GM10847 (cell line): Measurements from ENCODE around the gene SYT1.

Source experiments
- POLR2A ChIP-seq: IDR thresholded peaks from 2 replicates; pipeline ENCODE4 v1.6.1; 2011; ENCODE audit not compliant: insufficient read length; ENCODE audit errors: extremely low read depth

SYT1 gene

DNA sequence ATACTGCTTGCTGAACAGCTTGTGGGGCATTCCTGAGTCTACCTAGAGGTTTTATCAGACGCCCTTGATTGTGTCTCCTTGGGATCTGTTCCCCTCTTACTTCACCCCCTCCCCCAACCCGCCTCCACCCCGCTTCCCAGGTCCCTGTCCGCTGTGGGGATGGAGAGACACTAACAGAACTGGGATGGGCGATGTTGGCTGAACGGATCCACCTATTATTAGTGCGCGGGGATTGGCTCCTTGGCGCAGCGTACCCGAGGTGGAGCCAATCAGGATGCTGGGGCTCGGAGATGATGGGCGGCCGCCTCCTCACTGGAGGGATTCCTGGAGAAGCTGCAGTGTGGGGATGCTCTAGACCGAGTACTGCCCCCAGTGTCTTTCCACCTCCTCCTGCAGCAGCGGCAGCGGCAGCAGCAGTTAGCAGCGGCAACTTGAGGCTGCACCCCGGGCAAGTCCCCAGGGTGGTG is at the start of gene SYT1:
Gene SYT1 (plus strand): TSS at position 372 of the 467 bp plus-strand sequence.
- TF ChIP-seq POLR2A: no peak

DNA sequence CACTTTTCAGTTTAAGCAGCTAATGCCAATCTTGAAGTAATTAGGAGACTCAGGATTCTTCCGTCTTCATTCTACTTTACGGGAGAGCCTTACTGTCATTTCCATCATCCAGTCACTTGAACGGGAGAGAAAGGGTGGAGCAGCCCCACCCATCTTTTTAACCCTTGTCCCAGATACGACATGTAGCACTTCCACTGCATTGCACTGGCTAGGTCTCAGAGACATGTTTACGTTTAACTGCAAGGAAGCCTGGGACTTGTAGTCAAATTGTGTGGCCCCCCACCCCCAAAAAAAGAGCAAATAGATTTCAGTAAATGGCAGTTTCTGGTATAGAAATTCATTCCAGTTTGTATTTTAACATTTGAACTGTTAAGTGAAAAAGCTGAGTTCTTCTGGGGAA is 46.1 kb upstream of the SYT1 start:
- no peak for TF ChIP-seq POLR2A

DNA sequence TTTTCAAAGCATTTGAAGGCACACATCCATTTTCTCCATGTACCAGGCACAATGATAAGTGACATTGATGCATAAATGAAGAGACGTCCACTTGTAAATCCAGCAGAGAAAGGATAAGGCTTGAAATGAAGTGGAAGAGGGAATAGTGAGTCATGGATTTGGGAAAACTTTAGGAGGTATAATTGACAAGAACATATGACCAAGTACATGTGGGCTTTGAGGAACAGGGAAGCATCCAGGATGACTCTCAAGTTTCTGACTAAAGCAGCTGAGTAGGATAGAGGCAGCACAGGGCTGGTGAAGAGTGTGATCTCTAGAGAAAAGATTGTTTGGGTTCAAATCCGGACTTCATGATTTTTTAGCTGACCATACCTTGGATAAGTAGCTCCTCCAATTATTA is 43.6 kb upstream of the SYT1 start:
- TF ChIP-seq POLR2A: no peak

DNA sequence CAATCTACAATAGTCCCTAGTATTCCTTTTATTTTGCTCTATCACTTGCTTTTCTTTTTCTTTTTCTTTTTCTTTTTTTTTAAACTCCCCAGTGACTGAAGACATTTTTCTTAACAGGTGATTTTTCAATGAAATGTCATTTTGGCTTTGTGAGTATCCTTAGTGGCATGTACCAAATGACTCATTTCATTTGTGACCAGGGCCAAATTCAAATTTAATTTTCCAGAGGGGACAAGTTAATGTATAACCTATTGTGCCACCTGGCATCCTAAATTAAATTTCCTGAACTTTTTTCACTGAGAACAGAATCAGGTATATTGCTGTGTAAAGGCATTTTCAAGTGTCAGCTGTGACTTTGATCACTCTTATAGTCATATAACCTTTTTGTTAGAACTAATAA is 39.7 kb upstream of the SYT1 start:
- no peak for TF ChIP-seq POLR2A

DNA sequence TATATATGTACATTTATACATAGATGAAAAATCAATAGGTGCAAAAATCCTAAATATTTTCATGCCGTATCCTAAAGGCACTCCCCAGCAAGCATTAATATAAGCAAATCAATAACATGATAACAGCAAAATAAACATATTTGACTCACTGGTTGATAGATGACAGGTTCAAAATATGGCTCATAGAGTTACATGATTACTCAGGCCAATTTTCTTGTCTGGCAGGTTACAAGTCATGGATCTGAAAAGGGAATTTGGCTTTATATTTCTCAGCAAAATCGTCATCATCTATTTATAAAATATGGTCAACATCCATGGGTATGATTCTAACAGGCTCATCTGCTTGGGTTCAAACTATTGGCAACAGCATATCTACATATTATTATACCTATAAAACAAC is 34.9 kb upstream of the SYT1 start:
- TF ChIP-seq POLR2A: no peak

DNA sequence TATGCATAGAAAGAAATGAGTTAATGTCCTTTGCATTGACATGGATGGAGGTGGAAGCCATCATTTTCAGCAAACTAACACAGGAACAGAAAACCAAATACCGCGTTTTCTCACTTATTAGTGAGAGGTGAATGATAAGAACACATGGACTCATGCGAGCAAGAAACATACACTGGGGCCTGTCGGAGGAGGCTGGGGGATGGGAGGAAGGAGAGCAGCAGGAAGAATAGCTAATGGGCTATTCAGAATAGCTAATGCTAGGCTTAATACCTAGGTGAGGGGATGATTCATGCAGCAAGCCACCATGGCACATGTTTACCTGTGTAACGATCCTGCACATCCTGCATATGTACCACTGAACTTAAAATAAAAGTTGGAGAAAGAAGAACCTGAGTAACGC is 29.1 kb upstream of the SYT1 start:
- no peak for TF ChIP-seq POLR2A

DNA sequence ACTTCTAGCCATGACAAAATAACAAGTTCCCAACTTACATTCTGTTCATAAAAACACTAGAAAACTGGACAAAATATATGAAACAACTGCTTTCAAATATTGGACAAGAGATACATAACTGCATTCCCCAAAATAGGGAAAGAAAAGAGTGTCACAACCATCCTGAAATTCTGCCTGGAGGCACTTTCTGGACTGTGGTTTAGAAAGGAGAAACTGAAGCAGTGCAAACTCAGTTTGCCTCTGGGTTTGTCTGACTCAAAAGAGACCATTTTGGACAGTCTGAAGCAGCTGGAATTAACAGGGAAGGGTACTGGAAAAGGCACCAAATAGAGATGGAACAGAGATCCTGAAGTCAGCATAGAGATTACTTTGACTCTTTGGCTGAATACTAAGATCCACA is 11.3 kb upstream of the SYT1 start:
- no peak for TF ChIP-seq POLR2A

DNA sequence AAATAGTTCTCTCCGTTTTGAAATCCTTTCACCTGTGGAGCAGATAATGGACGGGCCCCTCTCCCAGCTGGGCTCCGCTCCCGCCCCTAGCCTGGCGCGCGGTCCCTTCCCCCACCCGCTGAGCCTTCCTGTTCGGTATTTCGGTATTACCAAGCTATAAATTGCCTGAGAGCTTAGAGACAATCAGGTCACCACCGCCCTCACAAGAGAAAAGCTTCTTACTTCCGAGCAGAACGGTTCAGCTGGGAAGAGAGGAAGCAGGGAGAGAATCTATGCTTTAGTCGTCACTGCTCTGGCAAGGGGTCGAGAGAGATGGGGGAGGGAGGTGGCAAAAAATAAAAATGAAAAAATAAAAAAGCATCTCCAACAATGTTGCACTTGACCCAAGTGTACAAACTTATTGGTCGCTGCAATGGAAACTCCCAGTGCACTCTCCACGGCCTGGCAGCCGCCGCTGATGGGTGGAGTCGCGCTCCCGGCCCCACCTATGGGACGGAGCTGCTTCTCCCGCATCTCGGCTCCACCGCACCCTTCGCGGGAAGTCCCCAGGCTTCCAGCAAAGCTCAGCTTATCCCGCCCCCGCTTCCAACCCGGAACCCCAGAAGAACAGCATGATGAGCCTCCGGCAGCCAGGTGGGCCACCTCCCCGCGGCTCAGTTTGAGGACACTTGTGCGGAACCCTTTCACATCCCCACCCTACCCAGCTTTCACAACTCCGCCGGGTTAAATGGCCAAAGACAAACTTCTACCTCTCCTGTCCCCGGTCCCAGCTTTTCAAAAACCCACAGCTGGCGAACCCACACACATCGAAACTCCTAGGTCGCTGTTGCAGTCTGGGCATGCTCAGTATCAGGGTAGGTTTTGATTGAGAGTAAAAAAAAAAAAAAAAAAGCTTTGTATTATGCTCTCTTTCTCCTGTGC is 832 bp upstream of the SYT1 start:
- no peak for TF ChIP-seq POLR2A

DNA sequence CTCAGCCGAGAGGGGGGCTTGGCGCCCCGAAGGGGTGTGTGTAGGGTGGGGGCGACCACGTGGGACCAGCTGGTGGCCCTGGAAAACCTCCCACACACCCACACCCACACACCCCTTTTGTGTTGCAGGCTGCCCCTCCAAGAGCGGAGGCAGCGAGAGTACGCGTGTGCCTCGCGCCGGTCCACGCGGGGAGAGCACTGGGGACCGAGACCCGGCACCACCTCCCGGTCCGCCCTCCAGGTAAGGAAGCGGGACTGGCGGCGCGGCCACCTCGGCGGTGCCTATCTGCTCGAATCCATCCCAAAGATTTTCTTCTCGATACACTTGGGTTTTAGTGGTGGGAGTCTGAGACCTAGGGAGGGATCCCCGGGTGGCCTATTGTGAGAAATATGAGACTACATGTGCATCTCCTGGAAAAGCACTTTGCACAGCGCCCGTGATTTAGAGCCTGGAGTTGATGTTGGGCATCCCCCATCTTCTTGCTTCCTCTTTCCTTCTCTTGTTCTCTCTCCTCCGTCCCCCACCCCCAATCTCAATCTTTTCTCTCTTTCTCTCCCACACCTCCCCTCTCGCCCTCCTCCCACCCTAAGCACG is 393 bp downstream of the SYT1 start:
- TF ChIP-seq POLR2A: no peak

DNA sequence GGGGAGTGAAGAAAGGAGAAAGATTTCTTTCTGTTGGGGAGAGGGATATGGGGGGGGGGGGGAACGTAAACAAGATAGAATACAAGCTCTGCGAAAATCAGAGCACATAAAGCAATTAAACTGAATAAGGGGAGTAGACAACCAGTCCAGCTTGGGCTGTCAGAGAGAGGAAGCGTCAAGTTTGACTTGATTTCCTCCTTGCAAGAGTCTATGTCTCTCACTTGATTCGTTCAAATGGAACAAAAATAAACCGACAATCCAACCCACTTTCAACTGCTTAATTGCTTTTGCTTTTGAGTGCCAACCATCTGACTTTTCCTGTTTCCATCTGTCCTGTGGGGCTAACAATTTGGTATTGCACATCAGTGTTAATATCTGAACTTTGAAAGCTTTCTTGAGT is 942 bp downstream of the SYT1 start:
- no peak for TF ChIP-seq POLR2A

DNA sequence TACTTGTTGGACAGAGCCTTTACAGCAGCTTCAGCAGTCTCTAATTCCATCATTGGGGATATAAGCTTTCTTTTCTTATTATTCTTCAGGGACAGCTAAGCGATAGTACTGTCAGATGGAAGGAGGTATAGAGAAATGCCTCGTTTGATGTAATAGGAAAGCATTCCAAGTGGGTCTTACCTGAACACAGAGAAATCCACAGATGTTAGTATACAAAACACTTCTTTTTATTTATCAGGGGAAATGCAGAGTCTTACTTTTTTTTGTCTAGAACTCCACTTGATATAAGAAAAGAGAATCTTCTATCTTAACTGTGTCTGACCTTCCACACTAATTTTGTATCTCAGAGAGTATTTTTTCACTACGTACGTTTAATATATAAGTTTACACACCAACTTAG is 1.9 kb downstream of the SYT1 start:
- TF ChIP-seq POLR2A: no peak

DNA sequence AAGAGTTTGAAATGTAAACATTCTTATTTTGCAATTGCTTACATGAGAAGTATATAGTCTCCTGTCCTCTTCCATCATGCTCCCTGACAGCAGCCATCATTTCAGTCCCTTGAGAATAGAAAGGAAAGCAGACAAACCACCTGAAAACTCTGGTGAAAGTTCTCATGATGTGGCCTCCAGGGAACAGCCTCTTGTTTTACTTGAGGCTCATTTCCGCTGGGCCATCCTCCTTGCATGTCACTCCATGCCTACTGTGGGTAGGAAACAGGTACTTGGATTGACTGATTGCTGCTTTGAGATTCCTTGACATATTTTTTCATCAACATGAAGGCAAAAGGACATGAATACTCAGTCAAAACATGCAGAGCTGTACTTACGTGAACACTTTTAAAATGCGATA is 6.0 kb downstream of the SYT1 start:
- no peak for TF ChIP-seq POLR2A

DNA sequence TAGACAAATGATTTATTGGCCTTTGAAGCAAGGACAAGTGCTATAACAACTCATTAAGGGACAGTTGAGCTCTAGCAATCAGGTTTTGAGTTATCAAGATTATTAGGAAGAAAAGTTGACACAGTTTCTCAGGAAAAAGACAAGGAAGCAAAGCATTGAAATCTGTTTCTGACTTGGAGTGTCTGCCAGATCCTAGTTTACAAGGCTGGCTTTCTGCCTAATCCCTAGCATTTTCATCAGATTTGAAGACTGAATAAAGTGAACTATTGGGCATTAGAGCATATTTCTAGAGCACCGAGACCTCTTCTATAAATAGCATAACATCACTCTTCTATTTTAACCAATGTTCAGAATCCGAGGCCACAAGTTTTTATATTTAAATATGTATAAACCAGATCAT is 7.0 kb downstream of the SYT1 start:
- TF ChIP-seq POLR2A: no peak

DNA sequence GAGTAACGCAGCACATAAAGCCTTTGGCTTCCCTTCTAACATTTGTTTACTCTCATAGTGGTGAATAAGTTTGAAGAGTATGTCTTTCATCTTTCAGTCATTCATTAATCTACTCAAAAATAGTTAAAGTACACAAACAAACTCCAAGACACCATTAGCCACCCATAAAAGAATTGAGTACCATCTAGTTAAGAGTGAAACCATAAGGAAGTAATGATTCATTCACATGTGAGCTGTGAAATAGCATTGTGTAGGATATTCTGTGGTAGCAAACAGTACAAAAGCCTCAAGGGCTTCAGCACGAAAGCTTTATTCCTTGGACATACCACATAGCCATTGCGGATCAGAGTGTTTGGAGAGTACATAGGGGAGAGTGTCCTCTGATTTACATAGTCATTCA is 13.9 kb downstream of the SYT1 start:
- TF ChIP-seq POLR2A: no peak

DNA sequence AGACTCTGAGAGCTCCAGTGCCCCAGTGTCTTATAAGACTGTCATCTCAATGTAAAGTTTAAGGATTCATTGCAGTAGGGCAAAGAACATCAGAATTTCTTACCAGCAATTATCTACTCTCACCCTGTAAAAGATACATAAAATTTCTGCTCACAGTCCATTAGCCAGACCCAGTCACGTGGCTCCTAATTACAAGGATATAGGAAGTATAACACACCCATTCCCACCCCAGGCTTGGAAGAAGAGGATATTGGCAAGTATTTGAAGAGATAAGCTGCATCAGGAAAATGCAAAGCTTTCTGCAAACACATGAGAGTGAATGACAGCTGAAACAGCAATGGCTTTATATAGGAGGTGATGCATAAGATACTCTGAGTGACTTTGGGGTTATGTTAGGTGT is 14.3 kb downstream of the SYT1 start:
- no peak for TF ChIP-seq POLR2A

DNA sequence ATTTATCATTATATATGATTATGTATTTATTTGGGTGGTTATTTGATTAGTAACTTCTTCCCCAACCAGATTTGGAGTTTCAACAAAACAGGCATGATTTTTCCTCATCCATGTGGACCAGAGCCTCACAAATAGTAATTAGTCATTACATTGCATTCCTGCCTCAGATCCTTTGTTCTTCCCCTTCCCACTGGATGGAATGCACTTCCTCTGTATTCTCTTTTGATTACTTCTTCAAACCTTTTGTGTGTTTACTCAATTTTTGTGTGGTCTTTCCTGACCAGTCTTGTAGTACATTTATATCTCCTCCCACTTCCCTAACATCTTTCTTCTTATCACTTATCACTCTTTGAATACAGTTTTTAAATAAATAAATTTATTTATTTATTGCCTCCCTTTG is 15.5 kb downstream of the SYT1 start:
- TF ChIP-seq POLR2A: no peak

DNA sequence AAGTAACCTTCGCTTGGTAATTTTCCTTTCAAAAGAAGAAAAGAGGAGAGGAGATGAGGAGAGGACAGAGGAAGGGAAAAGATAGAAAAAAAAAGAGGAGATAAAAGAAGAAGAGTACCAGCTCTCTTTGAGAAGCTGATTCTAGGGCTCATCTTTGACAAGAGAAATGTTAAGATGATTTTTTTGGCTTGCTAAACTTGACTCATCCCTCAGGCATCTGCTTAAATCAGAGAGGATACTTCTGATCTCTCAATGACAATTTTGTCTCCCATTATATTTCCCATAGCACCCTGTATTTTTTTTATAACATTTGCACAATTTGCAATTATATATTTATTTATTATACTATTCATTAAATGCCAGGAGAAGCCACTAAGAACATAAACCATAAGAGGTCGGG is 17.1 kb downstream of the SYT1 start:
- no peak for TF ChIP-seq POLR2A
